GM19324 (cell line): Measurements from ENCODE around the gene RASD2.
"Not testable (repeated sequence)": the region's sequence is repeated elsewhere in the genome, so short reads cannot be mapped to it uniquely, and the experiment has no call there.

Experiments used
- ATAC-seq: cut with Tn5 transposase; IDR thresholded peaks from one replicate; pipeline ENCODE4 v1.9.1; 2021; ENCODE audit warnings: mild to moderate bottlenecking, moderate library complexity; ENCODE audit not compliant: unreplicated experiment, low FRiP score

RASD2 gene, protein sequence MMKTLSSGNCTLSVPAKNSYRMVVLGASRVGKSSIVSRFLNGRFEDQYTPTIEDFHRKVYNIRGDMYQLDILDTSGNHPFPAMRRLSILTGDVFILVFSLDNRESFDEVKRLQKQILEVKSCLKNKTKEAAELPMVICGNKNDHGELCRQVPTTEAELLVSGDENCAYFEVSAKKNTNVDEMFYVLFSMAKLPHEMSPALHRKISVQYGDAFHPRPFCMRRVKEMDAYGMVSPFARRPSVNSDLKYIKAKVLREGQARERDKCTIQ

GRCh38 chr22:35540595-35541253 lies at the start of gene RASD2:
TSS of gene RASD2 (plus strand) at chr22:35540831. CDS start at chr22:35546810, 5,979 bp downstream.
- no peak for ATAC-seq

DNA sequence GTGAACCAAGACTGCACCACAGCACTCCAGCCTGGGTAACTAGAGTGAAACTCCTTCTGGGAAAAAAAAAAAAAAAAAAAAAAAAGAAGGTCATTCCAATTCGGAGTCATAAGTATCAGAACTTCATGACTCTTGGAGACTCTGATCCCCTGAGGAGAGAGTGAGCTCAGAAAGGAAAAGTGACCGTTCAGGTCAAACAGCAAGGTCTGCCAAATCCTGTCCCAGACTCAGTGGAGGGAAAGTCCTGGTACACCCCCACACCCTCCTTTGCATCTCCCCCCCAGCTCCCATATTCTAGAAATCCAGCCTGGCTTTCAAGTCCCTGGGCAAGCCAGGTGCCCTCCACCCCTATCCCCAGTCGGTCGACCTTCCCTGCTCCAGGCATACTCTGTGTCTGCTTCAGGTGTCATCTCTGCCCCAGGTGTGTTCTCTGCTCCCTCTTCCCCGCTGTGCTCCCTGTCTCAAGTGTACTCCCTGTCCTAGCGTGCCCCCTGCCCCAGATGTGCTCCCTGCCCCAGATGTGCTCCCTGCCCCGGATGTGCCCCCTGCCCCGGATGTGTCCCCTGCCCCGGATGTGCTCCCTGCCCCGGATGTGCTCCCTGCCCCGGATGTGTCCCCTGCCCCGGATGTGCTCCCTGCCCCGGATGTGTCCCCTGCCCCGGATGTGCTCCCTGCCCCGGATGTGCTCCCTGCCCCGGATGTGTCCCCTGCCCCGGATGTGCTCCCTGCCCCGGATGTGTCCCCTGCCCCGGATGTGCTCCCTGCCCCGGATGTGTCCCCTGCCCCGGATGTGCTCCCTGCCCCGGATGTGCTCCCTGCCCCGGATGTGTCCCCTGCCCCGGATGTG lies 49.3 kb upstream of the RASD2 start:
- not testable (repeated sequence) for ATAC-seq

DNA sequence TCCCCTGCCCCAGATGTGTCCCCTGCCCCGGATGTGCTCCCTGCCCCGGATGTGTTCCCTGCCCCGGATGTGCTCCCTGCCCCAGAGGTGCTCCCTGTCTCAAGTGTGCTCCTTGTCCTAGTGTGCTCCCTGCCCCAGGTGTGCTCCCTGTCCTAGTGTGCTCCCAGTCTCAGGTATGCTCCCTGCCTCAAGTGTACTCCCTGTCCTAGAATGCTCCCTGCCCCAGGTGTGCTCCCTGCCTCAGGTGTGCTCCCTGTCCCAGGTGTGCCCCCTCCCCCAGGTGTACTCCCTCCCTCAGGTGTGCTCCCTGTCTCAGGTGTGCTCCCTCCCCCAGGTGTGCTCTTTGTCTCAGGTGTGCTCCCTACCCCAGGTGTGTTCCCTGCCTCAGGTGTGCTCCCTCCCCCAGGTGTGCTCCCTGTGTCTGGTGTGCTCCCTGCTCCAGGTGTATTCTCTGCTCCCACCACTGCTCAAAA lies 48.7 kb upstream of the RASD2 start:
- no peak for ATAC-seq

DNA sequence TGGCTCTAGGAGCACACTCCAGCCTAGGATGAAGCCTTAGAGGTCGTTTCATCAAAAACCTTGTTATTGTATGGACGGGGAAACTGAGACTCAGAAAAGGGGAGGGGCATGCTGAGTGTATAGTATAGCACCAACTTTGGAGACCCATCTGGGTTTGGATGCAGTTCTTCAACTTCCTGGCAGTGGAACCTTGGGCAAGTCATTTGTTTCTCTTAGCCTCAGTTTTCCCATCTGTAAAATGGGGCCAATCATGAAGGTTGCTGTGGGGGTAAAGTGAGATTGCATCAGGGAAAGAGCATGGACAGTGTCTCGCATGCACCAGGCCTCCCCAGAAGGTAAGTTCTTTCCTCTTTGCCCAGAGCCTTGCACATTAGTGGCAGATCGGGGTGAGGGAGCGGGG lies 47.6 kb upstream of the RASD2 start:
- no peak for ATAC-seq

GRCh38 chr22:35495711-35496110 lies 44.9 kb upstream of the RASD2 start:
- ATAC-seq = not testable (repeated sequence)

DNA sequence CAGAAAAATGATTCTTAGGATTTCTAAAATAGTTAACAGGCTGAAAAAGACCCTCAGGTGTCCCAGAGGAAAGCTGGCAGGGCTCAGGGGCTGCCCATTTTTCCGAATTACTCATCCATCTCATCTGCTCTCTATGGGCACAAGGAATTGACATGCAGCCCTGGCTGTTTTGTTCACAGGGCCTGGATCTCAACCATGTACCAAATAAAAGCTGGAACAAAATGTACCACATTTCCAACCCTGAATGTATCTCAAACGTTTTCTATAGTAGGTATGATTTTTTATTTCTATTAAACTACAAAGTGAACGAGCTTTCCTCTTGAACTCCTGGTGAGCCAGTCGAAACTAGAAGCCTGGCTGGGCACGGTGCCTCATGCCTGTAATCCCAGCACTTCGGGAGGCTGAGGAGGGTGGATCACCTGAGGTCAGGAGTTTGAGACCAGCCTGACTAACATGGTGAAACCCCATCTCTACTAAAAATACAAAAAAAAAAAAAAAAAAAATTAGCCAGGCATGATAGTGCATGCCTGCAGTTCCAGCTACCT lies 43.8 kb upstream of the RASD2 start:
- no peak for ATAC-seq

GRCh38 chr22:35498026-35498800 lies 42.4 kb upstream of the RASD2 start:
- no peak for ATAC-seq

DNA sequence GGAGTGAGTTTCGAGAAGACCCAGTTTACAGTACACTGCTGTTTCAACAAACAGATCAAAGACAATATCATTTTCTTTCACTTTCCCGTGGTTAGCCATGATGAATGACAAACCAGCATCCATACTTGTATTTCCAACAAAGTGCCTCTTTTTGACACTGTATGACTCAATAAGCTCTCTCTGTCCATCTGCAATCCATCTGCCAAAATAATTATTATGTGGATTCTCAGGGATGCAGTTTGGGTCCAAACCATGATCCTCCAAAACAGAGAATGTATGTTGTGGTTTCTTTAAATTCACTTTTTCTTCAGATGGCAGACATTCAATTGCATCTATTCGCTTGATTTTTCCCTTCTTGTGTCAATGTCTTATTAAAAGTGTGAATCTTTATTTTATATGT lies 37.8 kb upstream of the RASD2 start:
- no peak for ATAC-seq

DNA sequence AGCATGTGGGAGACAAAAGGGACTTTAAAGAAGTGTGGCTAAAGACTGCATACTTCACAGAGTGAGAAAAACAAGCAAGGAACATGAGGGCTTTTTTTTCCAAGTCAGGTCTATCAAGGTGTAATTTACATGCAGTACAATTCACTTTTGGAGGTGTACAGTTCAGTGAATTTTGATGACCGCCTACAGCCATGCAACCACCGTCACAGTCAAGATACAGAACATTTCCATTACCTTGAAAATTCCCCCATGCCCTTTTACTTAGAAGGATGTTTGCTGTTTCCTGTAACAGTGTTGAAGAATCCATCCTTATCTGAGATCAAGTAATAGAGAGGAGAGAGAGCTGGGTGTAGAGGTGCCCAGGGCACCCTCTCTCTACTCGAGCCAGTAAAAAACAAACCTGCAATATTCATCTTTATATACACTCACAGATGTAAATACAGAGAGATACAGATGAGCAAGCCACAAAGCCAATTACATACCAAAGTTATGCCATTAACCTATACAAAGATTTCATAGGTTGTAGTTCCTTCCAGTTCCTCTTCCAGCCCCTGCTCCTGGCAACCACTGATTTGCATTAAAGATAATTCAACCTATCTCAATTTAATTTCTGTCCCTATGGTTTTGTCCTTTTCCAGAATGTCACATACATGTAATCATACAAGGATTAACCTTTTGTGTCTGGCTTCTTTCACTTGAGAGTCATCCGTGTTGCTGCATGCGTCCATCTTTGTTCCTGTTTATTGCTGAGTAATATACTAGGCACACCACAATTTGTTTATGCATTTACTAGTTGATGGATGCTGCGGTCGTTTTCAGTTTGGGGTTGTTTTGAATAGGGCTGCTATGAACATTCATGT lies 35.0 kb upstream of the RASD2 start:
- ATAC-seq = no peak

DNA sequence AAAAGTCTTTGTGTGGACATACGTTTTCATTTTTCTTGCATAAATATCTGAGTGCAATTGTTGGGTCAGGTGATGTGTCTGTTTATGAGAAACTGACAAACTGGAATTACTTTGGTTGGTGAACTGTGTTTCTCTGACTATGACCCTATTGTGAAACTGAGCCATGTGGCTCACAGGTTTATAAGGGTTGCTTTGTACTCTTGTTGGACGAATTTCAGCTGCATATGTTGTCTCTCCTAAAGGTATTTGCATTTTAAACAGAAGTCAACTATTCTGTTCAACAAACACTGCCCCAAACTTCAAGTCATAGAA lies 34.4 kb upstream of the RASD2 start:
- ATAC-seq = no peak

DNA sequence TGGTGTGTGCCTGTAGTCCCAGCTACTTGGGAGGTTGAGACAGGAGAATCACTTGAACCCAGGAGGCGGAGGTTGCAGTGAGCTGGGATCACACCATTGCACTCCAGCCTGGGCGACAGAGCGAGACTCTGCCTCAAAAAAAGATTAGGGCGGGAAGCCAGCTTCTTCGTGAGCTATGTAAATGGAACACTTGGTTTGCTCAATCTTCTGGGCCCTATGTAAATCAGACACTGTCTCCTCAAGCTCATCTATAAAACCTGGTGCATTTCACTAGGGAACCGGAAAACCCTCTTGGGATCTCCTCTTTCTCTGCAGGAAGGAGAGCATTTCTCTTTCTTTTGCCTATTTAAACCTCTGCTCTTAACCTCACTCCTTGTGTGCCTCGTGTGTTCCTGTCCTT lies 32.8 kb upstream of the RASD2 start:
- ATAC-seq = not testable (repeated sequence)

- no peak for ATAC-seq
Measured at GRCh38 chr22:35509451-35509850, 31.2 kb upstream of the RASD2 start.

DNA sequence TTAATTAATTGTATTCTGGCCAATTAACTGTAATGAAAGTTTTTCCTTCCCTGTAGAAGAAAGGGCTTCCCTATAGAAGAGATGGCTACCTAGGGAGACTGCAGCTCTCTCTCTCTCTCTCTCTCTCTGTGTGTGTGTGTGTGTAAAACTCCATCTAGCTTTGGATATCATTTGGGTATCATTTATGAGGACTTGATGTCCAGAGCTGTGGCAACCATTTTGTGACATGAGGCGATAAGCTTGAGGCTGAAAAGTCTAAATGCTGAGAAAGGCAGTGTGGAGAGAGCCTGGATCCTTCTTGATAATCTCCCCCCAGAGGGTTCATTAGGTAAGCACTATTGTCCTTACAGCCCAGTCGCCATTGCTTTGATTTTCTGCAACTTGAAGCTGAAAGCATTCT lies 30.7 kb upstream of the RASD2 start:
- no peak for ATAC-seq

DNA sequence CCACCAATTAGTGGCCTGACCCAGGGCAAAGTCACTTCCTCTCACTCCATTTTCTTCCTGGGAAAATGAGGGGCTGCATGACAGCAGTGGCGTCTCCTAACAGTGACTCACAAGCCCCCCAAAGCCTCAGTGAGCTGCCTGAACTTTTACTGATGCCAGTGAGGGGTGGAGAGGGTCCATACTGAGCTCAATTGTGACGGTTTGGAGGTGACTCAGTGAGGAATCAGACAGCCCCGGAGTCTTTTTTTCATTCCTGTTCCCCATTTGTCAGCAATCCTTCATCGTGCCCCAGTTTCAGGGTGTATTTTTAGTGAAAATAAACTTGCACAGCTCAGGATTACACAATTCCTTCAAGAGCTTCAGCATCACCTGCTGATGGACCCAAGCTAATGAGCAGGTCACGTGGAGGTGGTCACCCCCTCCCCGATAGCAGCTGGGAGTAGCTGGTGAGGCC lies 30.1 kb upstream of the RASD2 start:
- no peak for ATAC-seq

- no peak for ATAC-seq
Measured at GRCh38 chr22:35510951-35511350, 29.7 kb upstream of the RASD2 start.

DNA sequence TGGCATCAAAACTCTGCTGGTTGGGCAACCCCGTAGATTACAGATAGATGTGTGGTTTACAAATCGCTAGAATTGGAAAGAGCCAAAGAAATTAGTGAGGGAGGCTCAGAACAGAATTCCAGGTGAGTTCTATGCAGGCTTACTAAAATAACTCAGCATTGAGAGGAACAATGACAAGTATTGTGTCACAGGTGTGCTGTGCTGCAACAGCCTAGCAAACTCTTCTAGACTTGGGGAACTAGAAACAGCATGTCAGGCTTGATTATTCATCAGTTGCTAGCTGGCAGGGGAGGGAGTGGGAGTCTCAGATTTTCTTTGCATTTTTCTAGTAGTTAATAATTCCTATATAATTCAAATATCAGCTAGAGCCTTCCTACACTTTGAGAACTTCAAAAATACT lies 26.3 kb upstream of the RASD2 start:
- no peak for ATAC-seq

GRCh38 chr22:35515952-35516351 lies 24.7 kb upstream of the RASD2 start:
- not testable (repeated sequence) for ATAC-seq

DNA sequence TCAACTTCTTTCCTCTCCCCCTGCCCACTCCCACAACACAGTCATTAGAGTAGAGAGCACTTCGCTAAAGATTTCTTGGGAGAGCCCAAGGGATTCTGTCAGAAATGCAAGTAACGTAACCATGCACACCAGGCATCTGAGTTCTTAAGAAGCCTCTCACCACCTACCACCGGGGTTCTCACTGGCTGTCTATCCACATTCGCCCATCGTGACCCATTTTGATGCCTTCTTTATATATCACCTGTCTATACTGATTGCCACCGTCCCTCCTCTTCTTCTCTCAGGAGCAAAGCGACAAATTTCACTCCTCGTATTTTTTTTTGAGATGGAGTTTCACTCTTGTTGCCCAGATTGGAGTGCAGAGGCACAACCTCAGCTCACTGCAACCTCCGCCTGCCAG lies 23.9 kb upstream of the RASD2 start:
- no peak for ATAC-seq

GRCh38 chr22:35517207-35517606 lies 23.4 kb upstream of the RASD2 start:
- ATAC-seq = no peak
